Measurements from ENCODE around the gene IGFBP5.

GRCh38 chr2:216702756-216703155 lies 7.4 kb upstream of the IGFBP5 start:
- TF ChIP-seq CTCF (IDR thresholded peaks at IDR 0.05) (no peak), POLR2A (IDR thresholded peaks at IDR 0.05) (no peak)

All from lower leg skin (tissue), 3 donors.